Left ventricle myocardium inferior (tissue), 1 donor: Measurements from ENCODE around the gene CPNE4. TPM values are rescaled to one million over a fixed set of nuclear protein-coding genes. Genes with fewer than 3 reads are reported as not detected.

Experiments
- DNase-seq: peaks from one replicate; pipeline ENCODE4 v3.0.0-alpha.2; 2020
- H3K27ac ChIP-seq: fragments of 200-600 bp; replicated peaks from 2 replicates; pipeline ENCODE4 v1.8.0; 2021
- H3K27me3 ChIP-seq: fragments of 200-600 bp; 2 replicates; pipeline ENCODE4 v1.8.0; 2021; ENCODE audit warnings: low read depth
- H3K36me3 ChIP-seq: fragments of 200-600 bp; 2 replicates; pipeline ENCODE4 v1.8.0; 2021
- H3K4me1 ChIP-seq: fragments of 200-600 bp; 2 replicates; pipeline ENCODE4 v1.8.0; 2021
- H3K4me3 ChIP-seq: fragments of 200-600 bp; 2 replicates; pipeline ENCODE4 v1.8.0; 2021; ENCODE audit warnings: mild to moderate bottlenecking, moderate library complexity
- H3K9me3 ChIP-seq: fragments of 200-600 bp; replicated peaks from 2 replicates; pipeline ENCODE4 v1.8.0; 2021
- CTCF ChIP-seq: fragments of 200-600 bp; IDR thresholded peaks from 2 replicates; pipeline ENCODE4 v1.8.0; 2021; ENCODE audit warnings: antibody characterized with exemption, mild to moderate bottlenecking, borderline replicate concordance
- intact Hi-C: fragments of 100-400 bp; cut with micrococcal nuclease; formaldehyde crosslinking; loops from one replicate; pipeline ENCODE4 v1.11.0; 2022
- total RNA-seq: library from RNA; stranded (reverse); fragmentation: NEBNext Ultra II Directional; extraction: Animal tissue kit (Norgen Biotek cat#: 25700); gene quantifications from one replicate; pipeline ENCODE4 v1.2.1, GENCODE V29; 2021
- donor health status: DM: no; HTN: yes; CAD: no; lungs with severe emphysema.

The CPNE4 gene
- total RNA-seq, 1 donor from 2014 or later: 17.9 TPM

DNA sequence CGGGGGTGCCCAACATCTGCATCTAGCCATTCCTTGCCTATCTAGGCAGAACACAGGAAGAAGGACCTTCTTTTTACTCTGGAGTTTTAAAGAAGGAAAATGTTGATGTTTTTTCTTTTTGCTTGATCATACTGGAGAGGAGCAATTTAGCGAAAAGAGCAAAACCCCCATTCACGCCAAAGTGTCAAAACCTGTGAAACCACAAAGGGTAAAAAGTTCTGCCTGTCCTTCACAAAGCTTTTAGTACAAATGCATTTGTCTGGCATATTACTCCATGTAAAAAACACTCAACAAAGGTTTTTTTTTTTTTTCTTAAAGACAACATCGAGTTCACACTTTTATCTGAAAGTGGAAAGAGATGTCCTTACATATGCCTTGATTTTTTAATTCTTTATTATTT lies 317.9 kb downstream of the CPNE4 start:
- no peak for DNase-seq
- no peak for TF ChIP-seq CTCF
- intact Hi-C loops: no loop called here
- H3K27ac ChIP-seq: no peak overlapping the region
- H3K4me1 ChIP-seq: no peaks in the 10 kb centered on the region
- no peaks in the 10 kb centered on the region for H3K27me3 ChIP-seq
- H3K9me3 ChIP-seq: no peaks in the 10 kb centered on the region
- no peak overlapping the region for H3K4me3 ChIP-seq
- no peaks in the 10 kb centered on the region for H3K36me3 ChIP-seq

DNA sequence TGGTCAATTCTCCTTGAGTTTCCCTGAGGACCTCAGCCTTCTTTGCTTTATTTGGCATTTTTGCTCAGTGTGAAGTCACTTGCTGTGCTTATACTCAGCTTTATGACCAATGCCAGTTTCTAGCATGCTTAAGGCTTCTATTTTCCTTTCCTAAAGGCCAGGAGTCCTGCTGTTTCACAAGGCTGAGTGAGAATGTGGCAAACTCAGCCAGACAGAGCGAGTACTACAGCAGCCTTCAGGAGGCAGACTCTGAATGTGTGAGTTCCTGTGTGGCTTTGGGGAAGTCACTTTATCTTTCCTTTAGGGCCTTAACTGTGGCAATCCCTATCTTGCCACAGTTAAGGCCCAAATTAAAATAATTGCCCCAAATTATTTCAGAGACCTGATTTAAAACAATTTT lies 318.8 kb downstream of the CPNE4 start:
- Histone ChIP-seq H3K9me3 (no peaks in the 10 kb centered on the region), H3K27me3 (no peaks in the 10 kb centered on the region), H3K4me1 (no peaks in the 10 kb centered on the region), H3K4me3 (no peak overlapping the region), H3K27ac (no peak overlapping the region), H3K36me3 (no peaks in the 10 kb centered on the region)
- intact Hi-C loops: no loop called here
- DNase-seq: no peak
- no peak for TF ChIP-seq CTCF

- no peak overlapping the region for H3K4me3 ChIP-seq
- no peaks in the 10 kb centered on the region for H3K36me3 ChIP-seq
- no peak overlapping the region for H3K27ac ChIP-seq
- no peak for TF ChIP-seq CTCF
- no peak for DNase-seq
- no peaks in the 10 kb centered on the region for H3K9me3 ChIP-seq
- H3K4me1 ChIP-seq: no peaks in the 10 kb centered on the region
- intact Hi-C loops: no loop called here
- H3K27me3 ChIP-seq: no peaks in the 10 kb centered on the region
These were observed 320.1 kb downstream of the CPNE4 start for GRCh38 chr3:131714585-131715220.

DNA sequence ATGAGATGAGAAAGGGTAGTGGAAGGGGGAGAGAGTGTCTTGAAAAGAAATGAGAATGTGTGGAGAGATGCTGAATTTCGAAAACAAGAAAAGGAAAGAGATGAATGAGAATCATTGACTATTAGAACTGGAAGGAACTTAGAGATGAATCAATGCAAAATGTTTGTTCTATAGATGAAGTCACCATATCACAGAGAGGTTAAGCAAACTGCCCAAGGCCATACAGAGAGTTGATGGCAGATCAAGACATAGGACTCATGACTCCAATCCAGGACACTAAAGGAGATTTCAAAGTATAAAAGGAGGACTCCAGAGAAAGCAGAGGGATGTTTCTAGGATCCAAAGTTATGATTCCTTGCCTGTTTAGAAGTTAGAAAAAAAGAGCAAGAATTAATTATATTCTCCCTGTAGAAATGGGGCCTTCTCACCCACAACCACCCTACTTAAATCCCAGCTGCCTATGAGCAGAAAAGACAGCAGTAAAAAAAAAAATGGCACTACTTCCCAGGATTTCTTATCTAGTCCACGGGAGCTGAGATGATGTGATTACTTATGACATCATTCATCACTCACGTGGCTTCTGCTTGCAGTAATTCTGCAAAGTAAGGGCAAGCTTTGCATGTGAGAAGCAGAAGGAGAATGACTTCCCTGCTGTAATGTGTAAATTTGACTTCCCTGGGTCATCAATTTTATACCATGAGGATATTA lies 321.2 kb downstream of the CPNE4 start:
- no peak for TF ChIP-seq CTCF
- no peak for DNase-seq
- no peak overlapping the region for H3K27ac ChIP-seq
- H3K4me3 ChIP-seq: no peak overlapping the region
- H3K9me3 ChIP-seq: no peaks in the 10 kb centered on the region
- H3K36me3 ChIP-seq: no peaks in the 10 kb centered on the region
- no peaks in the 10 kb centered on the region for H3K27me3 ChIP-seq
- H3K4me1 ChIP-seq: no peaks in the 10 kb centered on the region
- intact Hi-C loops: no loop called here

- H3K4me1 ChIP-seq: no peaks in the 10 kb centered on the region
- H3K36me3 ChIP-seq: no peaks in the 10 kb centered on the region
- H3K27me3 ChIP-seq: no peaks in the 10 kb centered on the region
- H3K4me3 ChIP-seq: no peak overlapping the region
- no peak overlapping the region for H3K27ac ChIP-seq
- intact Hi-C loops: no loop called here
- no peak for DNase-seq
- no peak for TF ChIP-seq CTCF
- no peaks in the 10 kb centered on the region for H3K9me3 ChIP-seq
These were observed 322.2 kb downstream of the CPNE4 start for GRCh38 chr3:131712662-131713061.
